PFSK-1 (cell line): ENCODE measurements around the gene SPINT2.

Experiments
- FOXP2 ChIP-seq: optimal IDR thresholded peaks from 2 replicates; pipeline ENCODE3; 2011; ENCODE audit warnings: borderline replicate concordance, control low read depth, inconsistent platforms; ENCODE audit not compliant: insufficient read depth; ENCODE audit errors: extremely low read length, extremely low read depth
- POLR2AphosphoS5 ChIP-seq: IDR thresholded peaks from 2 replicates; pipeline ENCODE4 v1.6.1; 2012; ENCODE audit warnings: low read depth, mild to moderate bottlenecking, control low read depth, low read length, moderate library complexity
- REST ChIP-seq, 2 experiments: IDR thresholded peaks; 2 replicates each; pipeline versions ENCODE4 v1.6.1 to v1.8.0; 2011 to 2012; ENCODE audit warnings: low read depth in 2 of 2, low read length in 2 of 2, control low read depth in 1 of 2, inconsistent platforms in 1 of 2, mild to moderate bottlenecking in 1 of 2, moderate library complexity in 1 of 2; ENCODE audit not compliant: insufficient read depth in 1 of 2
- SIN3A ChIP-seq: IDR thresholded peaks from 2 replicates; pipeline ENCODE4 v1.6.1; 2012; ENCODE audit warnings: mild to moderate bottlenecking, low read length, moderate library complexity, borderline replicate concordance; ENCODE audit not compliant: insufficient read depth
- TAF1 ChIP-seq: IDR thresholded peaks from 2 replicates; pipeline ENCODE4 v1.6.1; 2012; ENCODE audit warnings: low read length, control low read depth, borderline replicate concordance; ENCODE audit not compliant: insufficient read depth

Gene SPINT2

GRCh38 chr19:38231918-38232317 is 32.5 kb upstream of the SPINT2 start:
- no peak for TF ChIP-seq SIN3A
- no peak for TF ChIP-seq TAF1
- no peak for TF ChIP-seq POLR2AphosphoS5
- TF ChIP-seq REST (IDR thresholded peaks at IDR 0.05; ENCODE audit: insufficient read depth in 1 of 2, low read depth in 2 of 2, low read length in 2 of 2) = no peak
- no peak for TF ChIP-seq FOXP2

- TF ChIP-seq FOXP2 = no peak
- no peak for TF ChIP-seq POLR2AphosphoS5
- no peak for TF ChIP-seq TAF1
- no peak for TF ChIP-seq REST (IDR thresholded peaks at IDR 0.05; ENCODE audit: insufficient read depth in 1 of 2, low read depth in 2 of 2, low read length in 2 of 2)
- no peak for TF ChIP-seq SIN3A
Measured at GRCh38 chr19:38233740-38234251, 30.6 kb upstream of the SPINT2 start.

DNA sequence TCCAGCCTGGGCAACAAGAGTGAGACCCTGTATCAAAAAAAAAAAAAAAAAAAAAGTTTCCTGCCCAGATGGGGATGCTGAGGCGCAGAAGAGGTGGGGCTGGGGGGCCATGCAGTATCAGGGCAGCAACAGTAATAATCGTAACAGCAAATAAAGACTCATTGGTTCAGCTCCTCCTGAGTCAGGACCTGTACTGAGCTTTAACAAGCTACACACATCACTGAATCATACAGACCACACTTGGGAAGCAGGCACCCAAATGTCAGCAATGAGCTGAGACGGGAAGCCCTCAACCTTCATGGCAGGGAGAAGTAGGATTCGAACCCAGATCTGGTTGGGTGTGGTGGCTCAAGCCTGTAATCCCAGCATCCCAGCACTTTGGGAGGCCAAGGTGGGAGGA is 29.8 kb upstream of the SPINT2 start:
- TF ChIP-seq TAF1 (no peak), POLR2AphosphoS5 (no peak), REST (IDR thresholded peaks at IDR 0.05; ENCODE audit: insufficient read depth in 1 of 2, low read depth in 2 of 2, low read length in 2 of 2) (no peak), FOXP2 (no peak), SIN3A (no peak)

DNA sequence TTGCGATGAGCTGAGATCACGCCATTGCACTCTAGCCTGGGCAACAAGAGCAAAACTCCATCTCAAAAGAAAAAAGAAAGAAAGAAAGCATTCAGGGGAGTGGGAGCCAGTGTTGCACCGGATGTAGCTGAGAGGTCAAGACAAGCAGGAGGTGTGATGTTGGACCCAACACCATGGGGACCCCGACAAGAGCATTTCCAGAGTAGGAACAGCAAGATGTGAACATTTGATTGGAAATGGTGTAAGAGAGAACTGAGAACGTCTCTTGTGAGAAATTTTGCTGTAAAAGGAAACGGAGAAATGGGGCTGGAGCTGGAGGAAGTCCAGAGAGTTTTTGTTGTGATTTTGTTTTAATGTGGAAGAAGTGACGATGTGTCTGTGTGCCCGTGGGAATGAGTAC is 24.6 kb upstream of the SPINT2 start:
- TF ChIP-seq POLR2AphosphoS5 = no peak
- TF ChIP-seq TAF1 = no peak
- TF ChIP-seq REST (IDR thresholded peaks at IDR 0.05; ENCODE audit: insufficient read depth in 1 of 2, low read depth in 2 of 2, low read length in 2 of 2) = no peak
- no peak for TF ChIP-seq FOXP2
- TF ChIP-seq SIN3A = no peak

DNA sequence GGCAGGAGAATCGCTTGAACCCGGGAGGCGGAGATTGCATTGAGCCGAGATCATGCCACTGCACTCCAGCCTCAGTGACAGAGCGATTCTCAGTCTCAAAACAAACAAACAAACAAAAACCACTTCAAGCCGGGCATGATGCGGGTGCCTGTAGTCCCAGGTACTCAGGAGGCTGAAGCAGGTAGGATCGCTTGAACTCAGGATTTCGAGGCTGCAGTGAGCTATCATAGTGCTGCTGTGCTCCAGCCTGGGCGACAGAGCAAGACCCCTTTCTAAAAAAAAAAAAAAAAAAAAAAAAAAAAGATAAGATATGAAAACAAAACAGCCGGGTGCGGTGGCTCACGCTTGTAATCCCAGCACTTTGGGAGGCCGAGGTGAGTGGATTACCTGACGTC is 21.1 kb upstream of the SPINT2 start:
- TF ChIP-seq TAF1 (no peak), POLR2AphosphoS5 (no peak), REST (IDR thresholded peaks at IDR 0.05; ENCODE audit: insufficient read depth in 1 of 2, low read depth in 2 of 2, low read length in 2 of 2) (no peak), SIN3A (no peak), FOXP2 (no peak)
